Body of pancreas (tissue), 4 donors: ENCODE measurements around the gene CAMKK2. TPM values are rescaled to one million over a fixed set of nuclear protein-coding genes. Genes with fewer than 3 reads are reported as not detected.
"Not testable (repeated sequence)": the region's sequence is repeated elsewhere in the genome, so short reads cannot be mapped to it uniquely, and the experiment has no call there.

Experiments used
- ATAC-seq: fragments of 150-250 bp; one replicate; pipeline ENCODE4 v1.9.1; 2016
- DNase-seq, 4 donors: peaks; one replicate each; pipeline ENCODE4 v3.0.0-alpha.2; 2019
- H3K27ac ChIP-seq, 4 donors: fragments of 200-600 bp; sonication (generic); 1 replicate in 3 of 4; 2 replicates in 1 of 4; pipeline versions ENCODE4 v1.5.1 to v1.6.1; 2016 to 2019; ENCODE audit warnings: mild to moderate bottlenecking in 1 of 4, mixed read lengths in 1 of 4, moderate library complexity in 1 of 4
- H3K27me3 ChIP-seq, 2 donors: fragments of 200-600 bp; sonication (generic); one replicate each; pipeline ENCODE4 v1.6.0; 2016; ENCODE audit warnings: mild to moderate bottlenecking in 1 of 2
- H3K36me3 ChIP-seq, 2 donors: fragments of 200-600 bp; sonication (generic); replicated peaks in 1 of 2; 2 replicates each; pipeline ENCODE4 v1.5.1; 2016; ENCODE audit warnings: low read depth in 2 of 2; ENCODE audit not compliant: insufficient read depth in 1 of 2
- H3K4me1 ChIP-seq: fragments of 200-600 bp; sonication (generic); one replicate; pipeline ENCODE4 v1.6.0; 2016
- H3K4me3 ChIP-seq, 2 donors: fragments of 200-600 bp; sonication (generic); 1 replicate in 1 of 2; 2 replicates in 1 of 2; pipeline ENCODE4 v1.5.1; 2016 to 2019
- H3K9me3 ChIP-seq, 3 donors: fragments of 200-600 bp; sonication (generic); 1 replicate in 2 of 3; 2 replicates in 1 of 3; pipeline ENCODE4 v1.5.1; 2016
- POLR2A ChIP-seq, 3 donors: fragments of 450-650 bp; IDR thresholded peaks; one replicate each; pipeline ENCODE4 v1.6.1; 2016; ENCODE audit warnings: antibody characterized with exemption in 3 of 3, mild to moderate bottlenecking in 2 of 3
- WGBS, 2 donors: methylation state at CpG; one replicate each; pipeline ENCODE4 v1.1.5; 2017; 5-methylcytosine and 5-hydroxymethylcytosine counted together
- intact Hi-C: fragments of 100-400 bp; cut with DNase I; formaldehyde crosslinking; loops from one replicate; pipeline ENCODE4 v1.15.1; 2023
- total RNA-seq, 2 donors: library from RNA; depleted of rRNA; stranded (reverse); fragments of >200 nt; gene quantifications; one replicate each; pipeline ENCODE4 v1.1.0, GENCODE V29; 2016
- TF ChIP-seq, protein P1 (sequence below), 7 experiments: fragments of 450-650 bp in 4 of 7; fragments of 200-600 bp in 3 of 7; sonication (generic) in 3 of 7; IDR thresholded peaks; one replicate each; pipeline ENCODE4 v1.5.1; 2016 to 2019; ENCODE audit warnings: antibody characterized with exemption in 7 of 7

The CAMKK2 gene
- total RNA-seq, 2 donors from 2014 or later = 17.4 to 70.5 TPM

DNA sequence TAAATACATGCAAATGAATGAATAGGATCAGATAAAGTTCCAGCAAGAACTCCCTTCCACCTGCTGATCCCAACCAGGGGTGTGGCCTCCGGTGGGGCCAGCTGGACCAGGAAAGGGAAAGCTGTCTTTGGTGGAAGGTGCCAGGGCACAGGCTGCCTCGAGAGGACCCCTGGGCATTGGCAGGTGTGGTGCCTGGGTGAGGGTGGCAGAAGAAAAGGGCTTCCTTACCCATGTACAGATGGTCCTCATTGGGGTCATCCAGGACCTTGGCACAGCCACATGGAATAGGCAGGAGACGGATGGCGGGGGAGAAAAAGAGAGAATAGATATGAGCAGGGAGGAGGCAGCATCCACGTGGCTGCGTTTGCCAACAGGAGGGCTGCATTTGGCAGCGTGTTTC is 36.4 kb downstream of the CAMKK2 start:
- no peak for ATAC-seq
- TF ChIP-seq, protein P1, sequence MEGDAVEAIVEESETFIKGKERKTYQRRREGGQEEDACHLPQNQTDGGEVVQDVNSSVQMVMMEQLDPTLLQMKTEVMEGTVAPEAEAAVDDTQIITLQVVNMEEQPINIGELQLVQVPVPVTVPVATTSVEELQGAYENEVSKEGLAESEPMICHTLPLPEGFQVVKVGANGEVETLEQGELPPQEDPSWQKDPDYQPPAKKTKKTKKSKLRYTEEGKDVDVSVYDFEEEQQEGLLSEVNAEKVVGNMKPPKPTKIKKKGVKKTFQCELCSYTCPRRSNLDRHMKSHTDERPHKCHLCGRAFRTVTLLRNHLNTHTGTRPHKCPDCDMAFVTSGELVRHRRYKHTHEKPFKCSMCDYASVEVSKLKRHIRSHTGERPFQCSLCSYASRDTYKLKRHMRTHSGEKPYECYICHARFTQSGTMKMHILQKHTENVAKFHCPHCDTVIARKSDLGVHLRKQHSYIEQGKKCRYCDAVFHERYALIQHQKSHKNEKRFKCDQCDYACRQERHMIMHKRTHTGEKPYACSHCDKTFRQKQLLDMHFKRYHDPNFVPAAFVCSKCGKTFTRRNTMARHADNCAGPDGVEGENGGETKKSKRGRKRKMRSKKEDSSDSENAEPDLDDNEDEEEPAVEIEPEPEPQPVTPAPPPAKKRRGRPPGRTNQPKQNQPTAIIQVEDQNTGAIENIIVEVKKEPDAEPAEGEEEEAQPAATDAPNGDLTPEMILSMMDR (IDR thresholded peaks at IDR 0.05) = no peak
- no peak for TF ChIP-seq POLR2A (IDR thresholded peaks at IDR 0.05)

GRCh38 chr12:121259074-121259473 is 37.4 kb downstream of the CAMKK2 start:
- no peak for DNase-seq
- H3K4me1 ChIP-seq = no peaks in the 10 kb centered on the region
- WGBS, 2 donors = 94 to 98% methylated on average over 11 of the region's 11 CpGs

More for the DNA sequence above, 36.4 kb downstream of the CAMKK2 start:
- Histone ChIP-seq H3K4me3 (no peak overlapping the region), H3K4me1 (no peaks in the 10 kb centered on the region), H3K27ac (no peak overlapping the region), H3K36me3 (peaks cover 0 to 7% of the 10 kb centered on the region in 2 donors), H3K9me3 (no peaks in the 10 kb centered on the region), H3K27me3 (no peaks in the 10 kb centered on the region)
- DNase-seq = no peak
- intact Hi-C loops = no loop called here
- 88% methylated on average over 7 of the region's 7 CpGs for WGBS, 2 donors

GRCh38 chr12:121257704-121258449 is 38.6 kb downstream of the CAMKK2 start:
- intact Hi-C loops = not testable (repeated sequence)

More at GRCh38 chr12:121259074-121259473, 37.4 kb downstream of the CAMKK2 start:
- Histone ChIP-seq H3K4me3 (no peak overlapping the region), H3K36me3 (peaks cover 0 to 5% of the 10 kb centered on the region in 2 donors), H3K27me3 (no peaks in the 10 kb centered on the region), H3K27ac (no peak overlapping the region), H3K9me3 (no peaks in the 10 kb centered on the region)
- no peak for ATAC-seq
- intact Hi-C loops = no loop called here
- TF ChIP-seq POLR2A (IDR thresholded peaks at IDR 0.05) = no peak
- TF ChIP-seq, protein P1 (IDR thresholded peaks at IDR 0.05) = no peak

DNA sequence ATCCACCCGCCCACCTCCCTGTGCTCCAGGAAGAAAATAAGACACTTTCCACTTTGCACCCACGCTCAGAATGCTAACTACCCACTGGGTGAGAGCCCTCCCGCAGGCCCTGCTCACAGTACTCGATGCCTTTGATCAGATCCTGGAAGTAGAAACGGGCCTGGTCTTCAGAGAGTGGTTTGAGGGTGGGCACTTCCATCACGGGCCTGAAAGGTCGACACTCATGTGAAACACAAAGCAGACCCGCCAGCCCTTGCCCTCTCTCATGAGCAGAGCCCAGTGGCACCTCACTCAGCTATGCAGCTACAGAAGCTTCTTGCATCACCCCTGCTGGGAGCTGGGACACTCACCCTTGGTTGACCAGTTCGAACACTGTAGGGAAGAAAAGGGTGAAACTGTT is 41.1 kb downstream of the CAMKK2 start:
- DNase-seq = no peak
- no peak overlapping the region for H3K27ac ChIP-seq
- no peaks in the 10 kb centered on the region for H3K27me3 ChIP-seq
- TF ChIP-seq POLR2A (IDR thresholded peaks at IDR 0.05) = no peak
- TF ChIP-seq, protein P1 (IDR thresholded peaks at IDR 0.05) = no peak
- no peak for ATAC-seq
- H3K4me1 ChIP-seq = no peaks in the 10 kb centered on the region
- WGBS, 2 donors = 90 to 92% methylated on average over 9 of the region's 9 CpGs
- intact Hi-C loops = no loop called here
- H3K4me3 ChIP-seq = no peak overlapping the region
- H3K36me3 ChIP-seq = peaks cover 0 to 4% of the 10 kb centered on the region in 2 donors
- no peaks in the 10 kb centered on the region for H3K9me3 ChIP-seq

More at GRCh38 chr12:121257704-121258449, 38.6 kb downstream of the CAMKK2 start:
- H3K9me3 ChIP-seq, H3K4me1 ChIP-seq, DNase-seq, H3K36me3 ChIP-seq, ATAC-seq, H3K27ac ChIP-seq, H3K27me3 ChIP-seq, H3K4me3 ChIP-seq: not testable (repeated sequence)
- 92 to 95% methylated on average over 8 of the region's 8 CpGs for WGBS, 2 donors

DNA sequence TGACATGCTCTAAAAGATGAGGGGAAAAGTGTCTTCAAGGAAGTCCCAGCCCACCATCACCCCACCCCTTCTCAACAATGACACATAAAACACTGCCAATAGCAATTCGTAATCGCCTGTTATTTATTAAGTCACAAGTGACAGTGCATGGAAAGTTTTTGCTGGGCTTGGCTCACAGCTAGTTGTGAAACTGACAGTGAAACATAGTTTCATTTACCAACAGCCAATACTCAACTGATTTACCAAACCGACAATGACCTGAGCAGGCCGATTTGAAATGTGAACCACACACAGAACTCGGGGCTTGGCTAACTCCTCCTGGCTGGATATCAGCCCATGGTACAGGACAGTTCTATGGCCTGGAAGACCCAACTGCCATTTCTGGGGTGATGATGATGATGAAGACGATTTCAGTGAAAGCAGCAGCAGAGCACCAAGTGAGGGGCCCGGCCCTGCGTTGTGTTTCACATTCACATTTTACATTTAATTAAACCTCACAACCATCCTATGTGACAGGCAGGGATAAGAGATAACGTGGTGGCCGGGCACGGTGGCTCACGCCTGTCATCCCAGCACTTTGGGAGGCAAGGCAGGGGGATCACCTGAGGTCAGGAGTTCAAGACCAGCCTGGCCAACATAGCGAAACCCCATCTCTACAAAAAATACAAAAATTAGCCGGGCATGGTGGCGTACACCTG is 42.7 kb downstream of the CAMKK2 start:
- H3K9me3 ChIP-seq = no peaks in the 10 kb centered on the region
- 93 to 98% methylated on average over 14 to 15 of the region's 15 CpGs for WGBS, 2 donors
- no peaks in the 10 kb centered on the region for H3K27me3 ChIP-seq
- DNase-seq (no peak), ATAC-seq (no peak)
- H3K4me1 ChIP-seq = no peaks in the 10 kb centered on the region
- H3K36me3 ChIP-seq = peaks cover 0 to 12% of the 10 kb centered on the region in 2 donors
- no peak overlapping the region for H3K4me3 ChIP-seq
- TF ChIP-seq, protein P1 (IDR thresholded peaks at IDR 0.05) = no peak
- TF ChIP-seq POLR2A (IDR thresholded peaks at IDR 0.05) = no peak
- H3K27ac ChIP-seq = no peak overlapping the region
- intact Hi-C loops = no loop called here
